K562 (cell line): ENCODE data around the gene PILRA. TPM values are rescaled to one million over a fixed set of nuclear protein-coding genes. Genes with fewer than 3 reads are reported as not detected.

Experiments
- C11orf30 ChIP-seq: fragments of 450-650 bp; IDR thresholded peaks from 2 replicates; pipeline ENCODE4 v1.6.1; 2016; ENCODE audit warnings: low read depth, mild to moderate bottlenecking
- CCNT2 ChIP-seq: IDR thresholded peaks from 2 replicates; pipeline ENCODE4 v1.6.1; 2011; ENCODE audit warnings: borderline replicate concordance, low read depth, mild to moderate bottlenecking, moderate library complexity, mixed read lengths, low read length; ENCODE audit not compliant: insufficient read length; ENCODE audit errors: extremely low read depth
- ETV6 ChIP-seq, 3 experiments: fragments of 150-350 bp in 1 of 3; sonication (generic) in 1 of 3; formaldehyde crosslinking in 1 of 3; IDR thresholded peaks; 2 replicates each; pipeline versions ENCODE4 v1.6.1 to v1.8.0; 2014 to 2022; ENCODE audit warnings: borderline replicate concordance in 2 of 3, low read depth in 2 of 3, antibody characterized with exemption in 1 of 3, low read length in 1 of 3, mild to moderate bottlenecking in 1 of 3, missing genetic modification reagents in 1 of 3
- FIP1L1 ChIP-seq: fragments of 200-400 bp; formaldehyde crosslinking; IDR thresholded peaks from 2 replicates; pipeline ENCODE4 v1.6.1; 2018; ENCODE audit warnings: mild to moderate bottlenecking, low read depth, low read length; ENCODE audit not compliant: poor library complexity, severe bottlenecking
- HINFP ChIP-seq: fragments of 450-650 bp; conservative IDR thresholded peaks from 2 replicates; pipeline ENCODE4 v1.6.1; 2016; ENCODE audit warnings: missing genetic modification characterization, low read depth, mild to moderate bottlenecking, control low read depth, missing compliant biosample characterization
- NCOA6 ChIP-seq: fragments of 450-650 bp; IDR thresholded peaks from 2 replicates; pipeline ENCODE4 v1.6.1; 2017; ENCODE audit warnings: mild to moderate bottlenecking
- PHF20 ChIP-seq: fragments of 450-650 bp; IDR thresholded peaks from 2 replicates; pipeline ENCODE4 v1.6.1; 2018; ENCODE audit not compliant: partially characterized antibody
- SMAD1 ChIP-seq: fragments of 150-350 bp; IDR thresholded peaks from 2 replicates; pipeline ENCODE4 v1.6.1; 2014; ENCODE audit warnings: low read length, low read depth; ENCODE audit not compliant: partially characterized antibody
- SRF ChIP-seq, 2 experiments: fragments of 250-450, 450-650 bp in 1 of 2; sonication (Bioruptor Pico) in 1 of 2; sonication (generic) in 1 of 2; formaldehyde crosslinking; IDR thresholded peaks; 2 replicates each; pipeline versions ENCODE4 v1.5.0 to v1.5.1; 2020 to 2022; ENCODE audit warnings: mild to moderate bottlenecking in 1 of 2, missing genetic modification reagents in 1 of 2
- SRSF7 ChIP-seq: fragments of 200-400 bp; formaldehyde crosslinking; optimal IDR thresholded peaks from 2 replicates; pipeline ENCODE3; 2017; ENCODE audit warnings: mild to moderate bottlenecking, low read depth, low read length
- ZBTB40 ChIP-seq, 2 experiments: fragments of 450-650 bp in 1 of 2; sonication (generic) in 1 of 2; formaldehyde crosslinking in 1 of 2; IDR thresholded peaks; 2 replicates each; pipeline versions ENCODE4 v1.7.1 to v1.9.0; 2016 to 2022; ENCODE audit warnings: inconsistent platforms in 1 of 2, mild to moderate bottlenecking in 1 of 2, missing genetic modification reagents in 1 of 2
- ZNF174 ChIP-seq: fragments of 250-450 bp; sonication (Bioruptor Pico); IDR thresholded peaks from 2 replicates; pipeline ENCODE4 v1.4.0; 2020; ENCODE audit warnings: mild to moderate bottlenecking
- ZNF3 ChIP-seq: fragments of 250-450 bp; sonication (Bioruptor Pico); IDR thresholded peaks from 2 replicates; pipeline ENCODE4 v1.5.0; 2021; ENCODE audit warnings: mild to moderate bottlenecking, moderate library complexity
- ZNF57 ChIP-seq: fragments of 450-650 bp; formaldehyde crosslinking; IDR thresholded peaks from 2 replicates; pipeline ENCODE4 v1.4.0; 2020; ENCODE audit warnings: mild to moderate bottlenecking, moderate library complexity
- ZNF668 ChIP-seq: fragments of 250-450 bp; sonication (Bioruptor Pico); IDR thresholded peaks from 2 replicates; pipeline ENCODE4 v1.8.0; 2022; ENCODE audit warnings: mild to moderate bottlenecking, inconsistent platforms
- polyA plus RNA-seq, 8 experiments: library from polyadenylated mRNA; depleted of rRNA in 4 of 8; stranded (reverse) in 5 of 8; unstranded in 3 of 8; fragments of >200 nt; fragmentation: Nextera tagmentation in 2 of 8; fragmentation: Illumina TruSeq in 1 of 8; extraction: Ambion mirVana in 2 of 8; extraction: Trizol in 1 of 8; gene quantifications; 2 replicates each; pipeline versions ENCODE4 v1.2.1 to v1.2.3, GENCODE V29; 2011 to 2014; ENCODE audit warnings: inconsistent platforms in 1 of 8, missing spikeins in 1 of 8
- total RNA-seq, 7 experiments: library from RNA; depleted of rRNA in 6 of 7; stranded (reverse); fragments of >200 nt in 6 of 7; fragmentation: Illumina TruSeq in 2 of 7; extraction: Trizol in 2 of 7; gene quantifications; 2 replicates each; pipeline versions ENCODE4 v1.2.1 to v1.2.3, GENCODE V29; 2011 to 2021; ENCODE audit warnings: low replicate concordance in 1 of 7

Gene PILRA
- total and polyA plus RNA-seq, 9 of the 15 experiments (the other 6 are each of a cell fraction or from before 2014, with no cell fraction given) = 0.13 to 1.8 (median 0.62) TPM

GRCh38 chr7:100444311-100445278 is 71.3 kb downstream of the PILRA start (continued):
- TF ChIP-seq FIP1L1 (no peak), NCOA6 (no peak), SRF (CRISPR knock-in tag; IDR thresholded peaks at IDR 0.05) (no peak), ZNF668 (no peak), ZBTB40 (IDR thresholded peaks at IDR 0.05) (peak; percentile 40; the same call in 1 of the 2 replicates), ZBTB40 (CRISPR knock-in tag; IDR thresholded peaks at IDR 0.05) (no peak), C11orf30 (peak; percentile 84), ZNF3 (CRISPR knock-in tag) (no peak), ETV6 (IDR thresholded peaks at IDR 0.05; ENCODE audit: borderline replicate concordance in 1 of 2, low read depth in 2 of 2, low read length in 1 of 2) (peak in 1 of 2 experiments; percentile 63; a peak in 2 of 4 replicates), ETV6 (CRISPR knock-in tag; IDR thresholded peaks at IDR 0.05; ENCODE audit: borderline replicate concordance) (no peak), ZNF174 (CRISPR knock-in tag) (no peak), HINFP (0 out of 2 replicates have a peak, but pooled peaks have one; percentile 17), ZNF57 (no peak), PHF20 (no peak), SMAD1 (no peak), CCNT2 (no peak), SRSF7 (no peak)
